NCI-H1092 treated with DMSO at 0.1 percent for 48 hours (cell line): ENCODE data around the gene HAGHL.

Experiments used
- DNase-seq: peaks from one replicate; lab custom pipeline; 2025; lab: John Stamatoyannopoulos, UW

HAGHL gene

DNA sequence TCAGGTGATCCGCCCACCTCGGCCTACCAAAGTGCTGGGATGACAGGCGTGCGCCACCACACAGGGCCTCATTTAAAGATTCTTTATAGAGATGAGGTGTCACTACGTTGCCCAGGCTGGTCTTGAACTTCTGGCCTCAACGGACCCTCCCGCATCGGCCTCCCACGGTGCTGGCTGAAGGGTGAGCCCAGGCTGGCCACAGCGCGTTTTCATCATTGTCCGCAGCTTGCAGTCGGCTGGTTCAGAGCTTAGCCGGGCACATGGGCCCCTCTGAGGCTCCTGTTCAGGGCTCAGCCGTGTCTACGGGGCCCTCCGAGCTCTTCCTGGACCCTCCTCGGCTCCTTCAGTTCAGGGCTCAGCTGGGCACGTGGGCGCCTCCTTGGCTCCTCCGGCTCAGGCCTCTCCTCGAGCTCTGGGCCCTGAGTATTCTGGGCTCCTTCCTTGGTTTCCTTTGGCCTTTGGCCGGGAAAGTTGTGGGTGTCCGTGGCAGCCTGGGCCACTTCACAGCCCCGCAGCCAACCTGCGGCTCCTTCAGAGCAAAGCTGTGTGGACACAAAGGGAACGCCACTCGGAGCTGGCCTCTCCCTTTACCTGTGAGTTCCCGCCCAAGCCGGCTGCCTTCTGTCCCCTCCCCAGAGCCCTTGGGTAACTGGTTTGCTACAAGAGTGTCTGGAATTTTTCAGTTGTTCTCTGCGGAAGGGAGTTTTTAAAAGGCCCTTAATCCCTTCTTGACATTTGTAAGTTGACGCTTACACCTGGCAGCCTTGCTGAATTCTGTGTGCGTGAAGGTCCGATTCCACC, 32.4 kb downstream of the HAGHL start:
- no peak for DNase-seq

DNA sequence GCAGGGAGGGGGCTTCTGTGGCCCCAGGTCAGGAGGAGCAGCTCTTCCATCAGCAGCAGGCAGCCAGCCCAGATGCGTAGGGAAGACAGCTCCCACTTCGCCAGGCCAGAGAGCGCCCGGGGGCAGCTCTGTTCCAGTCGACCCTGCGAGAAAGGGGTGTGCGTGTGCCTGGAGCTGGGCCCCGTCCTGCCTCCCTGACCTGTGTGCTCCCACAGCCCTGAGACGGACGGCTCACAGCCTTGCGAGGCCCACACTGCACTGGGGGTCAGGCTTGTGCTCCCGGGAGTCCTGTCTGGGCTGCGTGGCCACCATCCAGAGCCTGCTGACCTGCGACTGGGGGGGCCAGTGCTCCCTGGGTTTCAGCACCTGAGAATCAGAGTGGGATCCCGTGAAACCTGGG, 33.2 kb downstream of the HAGHL start:
- no peak for DNase-seq

DNA sequence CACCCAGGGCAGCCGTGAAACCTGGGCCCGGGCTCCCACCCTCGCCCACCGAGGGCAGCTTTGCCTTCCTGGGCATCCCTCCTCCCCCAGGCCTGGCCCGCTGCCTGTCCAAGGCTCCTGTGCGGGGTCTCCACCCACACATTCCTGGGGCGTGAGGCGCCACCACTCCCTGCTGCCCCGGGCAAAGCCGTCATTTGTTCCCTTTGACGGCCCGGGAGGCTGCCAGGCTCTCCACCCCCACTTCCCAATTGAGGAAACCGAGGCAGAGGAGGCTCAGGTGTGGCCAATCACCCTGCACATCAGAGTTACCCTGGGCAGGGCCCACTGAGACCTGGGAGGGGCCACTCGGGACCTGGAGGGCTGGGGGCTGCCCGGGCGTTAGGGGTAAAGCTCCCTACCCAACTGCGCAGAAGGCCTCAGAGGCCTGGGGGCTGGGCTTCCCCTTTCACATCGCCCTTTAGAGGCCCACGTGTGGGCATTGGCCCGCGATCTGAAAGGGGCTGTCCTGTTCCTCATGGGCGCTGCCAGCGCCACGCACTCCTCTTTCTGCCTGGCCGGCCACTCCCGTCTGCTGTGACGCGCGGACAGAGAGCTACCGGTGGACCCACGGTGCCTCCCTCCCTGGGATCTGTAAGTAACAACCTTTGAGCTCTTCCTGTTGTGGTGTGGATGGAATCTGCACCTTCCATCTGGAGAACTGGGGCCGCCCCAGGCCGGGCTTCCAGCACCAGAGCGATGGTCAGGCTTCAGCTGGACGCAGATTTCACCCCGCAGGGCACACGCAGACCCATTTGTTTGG, 33.8 kb downstream of the HAGHL start, which contains the start of gene MSLN:
Gene MSLN (plus strand): TSS at position 190 of the 799 bp plus-strand sequence. CDS start 1,947 bp downstream, outside the sequence.
- DNase-seq = no peak

DNA sequence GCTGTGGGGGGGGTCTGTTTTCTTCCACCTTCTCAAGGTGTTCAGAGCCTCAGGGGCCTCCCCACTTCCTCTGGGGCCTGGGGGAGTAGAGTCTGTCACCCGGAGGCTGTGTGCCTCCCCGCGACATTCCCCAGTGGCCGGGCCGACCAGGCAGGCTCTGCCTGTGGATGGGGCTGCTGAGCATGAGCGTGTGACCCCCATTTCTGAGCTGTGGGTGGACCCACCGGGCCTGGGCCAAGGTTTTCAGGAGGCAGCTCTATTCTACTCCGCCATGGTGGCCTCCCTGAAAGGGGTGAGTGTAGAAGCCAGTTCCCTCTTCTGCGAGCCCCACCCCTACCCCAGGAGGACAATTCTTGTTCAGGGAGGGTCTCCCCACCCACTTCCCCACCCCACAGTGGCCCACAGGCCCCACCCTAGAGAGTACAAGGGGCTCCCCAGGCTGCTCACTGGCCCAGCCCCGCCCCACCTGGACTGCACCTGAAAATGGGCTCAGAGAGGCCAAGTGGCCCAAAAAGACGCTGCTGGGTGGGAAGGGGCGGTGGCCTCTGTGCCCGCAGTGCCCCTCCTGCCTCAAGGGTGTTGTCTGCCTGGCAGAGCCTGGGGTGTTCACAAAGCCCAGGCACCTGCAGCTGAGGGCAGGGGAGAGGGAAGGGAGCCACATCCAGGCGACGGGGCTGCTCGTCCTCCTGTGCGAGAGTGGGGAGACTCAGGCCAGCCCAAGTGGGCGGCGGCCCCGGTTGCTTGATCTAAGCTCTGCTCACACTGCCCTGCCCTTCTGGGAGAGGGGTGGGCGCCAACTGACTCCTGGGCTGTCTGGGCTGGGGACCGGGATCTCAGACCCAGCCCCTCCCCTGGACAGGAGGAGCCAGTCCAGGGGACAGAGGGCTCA, 35.0 kb downstream of the HAGHL start:
- no peak for DNase-seq

DNA sequence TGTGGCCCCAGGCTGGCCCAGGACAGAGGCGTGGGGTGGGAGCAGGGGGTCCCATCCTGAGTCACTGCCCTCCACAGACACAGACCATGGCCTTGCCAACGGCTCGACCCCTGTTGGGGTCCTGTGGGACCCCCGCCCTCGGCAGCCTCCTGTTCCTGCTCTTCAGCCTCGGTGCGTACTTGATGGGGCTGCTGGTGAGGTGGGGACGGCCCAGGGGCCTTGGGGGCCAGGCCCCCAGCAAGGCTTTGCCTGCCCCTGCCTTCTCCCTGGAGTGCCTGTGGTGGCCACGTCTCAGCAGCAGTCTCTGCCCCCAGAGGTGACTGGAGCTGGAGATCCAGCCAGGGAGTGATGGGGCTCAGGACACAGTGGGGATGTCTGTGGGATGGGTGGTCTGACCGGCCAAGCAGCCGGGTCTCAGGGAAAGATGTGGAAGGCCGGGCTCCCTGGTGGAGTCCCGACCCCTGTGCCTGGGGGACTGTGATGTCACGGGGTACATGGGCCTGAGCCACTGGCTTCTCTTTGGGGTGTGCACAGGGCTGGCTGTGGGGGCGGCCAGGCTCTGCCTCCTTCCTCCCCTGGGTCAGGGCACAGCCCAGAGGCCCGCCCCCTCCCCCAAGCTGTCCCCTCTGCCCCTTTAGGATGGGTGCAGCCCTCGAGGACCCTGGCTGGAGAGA, 35.8 kb downstream of the HAGHL start:
- no peak for DNase-seq

DNA sequence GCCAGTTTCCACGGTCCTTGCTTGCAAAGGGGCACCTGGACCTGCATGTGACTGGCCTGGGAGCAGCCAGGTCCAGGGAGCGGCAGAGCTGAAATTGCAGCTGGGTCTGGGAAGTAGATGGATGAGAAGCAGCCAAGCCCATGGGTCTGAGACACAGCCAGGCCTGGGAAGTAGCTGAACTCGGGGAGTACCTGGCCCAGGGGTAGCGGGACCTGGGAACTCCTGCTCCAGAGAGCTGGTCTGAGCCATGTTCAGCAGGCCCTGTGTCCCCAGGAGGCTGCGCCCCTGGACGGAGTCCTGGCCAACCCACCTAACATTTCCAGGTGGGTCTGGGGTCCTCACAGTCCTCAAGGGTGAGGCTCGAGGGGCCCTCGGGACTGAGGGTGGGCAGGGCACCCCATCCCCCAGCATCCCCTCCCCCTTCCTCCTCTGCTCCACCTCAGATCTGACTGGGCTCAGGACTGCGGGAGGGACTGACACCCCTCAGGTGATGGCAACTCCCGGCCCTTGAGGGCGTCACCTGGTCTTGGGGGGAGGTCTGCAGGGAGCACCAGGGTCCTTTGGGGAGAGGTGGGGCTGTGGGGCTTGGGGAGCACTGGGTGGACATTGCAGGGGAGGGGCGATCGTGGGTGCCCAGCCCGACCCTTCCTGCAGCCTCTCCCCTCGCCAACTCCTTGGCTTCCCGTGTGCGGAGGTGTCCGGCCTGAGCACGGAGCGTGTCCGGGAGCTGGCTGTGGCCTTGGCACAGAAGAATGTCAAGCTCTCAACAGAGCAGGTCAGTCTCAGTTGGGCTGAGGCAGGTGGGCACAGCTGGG, 36.7 kb downstream of the HAGHL start:
- DNase-seq = no peak

DNA sequence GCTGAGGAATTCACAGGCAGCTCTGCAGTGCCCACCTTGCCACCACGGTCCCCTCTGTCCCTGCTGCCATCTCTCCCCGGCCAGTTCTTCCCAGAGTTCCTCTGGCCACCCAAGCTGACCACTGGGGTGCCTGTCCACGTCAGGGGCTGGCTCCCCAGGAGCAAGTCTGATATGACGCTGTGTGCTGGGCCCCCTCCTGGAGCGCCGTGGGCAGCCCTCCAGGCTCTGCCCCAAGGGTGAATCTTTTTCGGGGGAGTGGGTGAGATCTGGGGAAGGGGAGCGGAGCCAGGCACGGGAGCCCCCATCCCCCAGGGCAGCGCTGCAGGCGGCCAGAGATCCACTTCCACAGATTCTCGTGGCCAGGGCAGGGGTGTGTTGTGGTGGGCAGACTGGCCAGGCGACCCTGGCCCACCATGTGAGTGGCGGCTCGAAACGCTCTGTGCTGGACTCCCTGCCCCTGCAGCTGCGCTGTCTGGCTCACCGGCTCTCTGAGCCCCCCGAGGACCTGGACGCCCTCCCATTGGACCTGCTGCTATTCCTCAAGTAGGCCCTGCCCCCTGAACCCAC, 37.4 kb downstream of the HAGHL start:
- no peak for DNase-seq

DNA sequence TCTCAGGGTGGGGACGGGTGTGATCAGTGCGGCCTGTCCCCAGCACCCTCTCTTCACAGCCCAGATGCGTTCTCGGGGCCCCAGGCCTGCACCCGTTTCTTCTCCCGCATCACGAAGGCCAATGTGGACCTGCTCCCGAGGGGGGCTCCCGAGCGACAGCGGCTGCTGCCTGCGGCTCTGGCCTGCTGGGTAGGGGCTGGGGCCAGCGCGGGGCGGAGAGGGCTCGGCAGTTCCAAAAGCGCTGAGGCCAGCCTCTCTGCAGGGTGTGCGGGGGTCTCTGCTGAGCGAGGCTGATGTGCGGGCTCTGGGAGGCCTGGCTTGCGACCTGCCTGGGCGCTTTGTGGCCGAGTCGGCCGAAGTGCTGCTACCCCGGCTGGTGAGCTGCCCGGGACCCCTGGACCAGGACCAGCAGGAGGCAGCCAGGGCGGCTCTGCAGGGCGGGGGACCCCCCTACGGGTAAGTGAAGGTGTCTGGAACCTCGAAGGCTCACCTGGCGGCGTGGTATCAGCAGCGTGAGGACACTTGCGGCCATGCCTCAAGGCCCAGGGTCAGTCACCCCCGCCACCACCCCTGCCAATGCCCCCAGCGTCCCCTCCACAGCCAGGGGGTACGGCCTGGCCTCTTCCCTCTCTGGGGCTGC, 38.1 kb downstream of the HAGHL start:
- no peak for DNase-seq

DNA sequence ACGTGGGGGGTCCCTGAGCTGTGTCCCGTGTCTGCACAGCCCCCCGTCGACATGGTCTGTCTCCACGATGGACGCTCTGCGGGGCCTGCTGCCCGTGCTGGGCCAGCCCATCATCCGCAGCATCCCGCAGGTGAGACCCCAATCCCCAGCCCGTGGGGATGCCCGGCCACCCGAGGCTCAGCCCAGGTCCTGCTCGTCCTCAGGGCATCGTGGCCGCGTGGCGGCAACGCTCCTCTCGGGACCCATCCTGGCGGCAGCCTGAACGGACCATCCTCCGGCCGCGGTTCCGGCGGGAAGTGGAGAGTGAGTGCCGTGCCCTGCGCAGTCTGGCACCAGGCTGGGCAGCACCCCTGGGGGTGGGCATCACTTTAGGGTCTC, 38.6 kb downstream of the HAGHL start:
- DNase-seq = no peak

DNA sequence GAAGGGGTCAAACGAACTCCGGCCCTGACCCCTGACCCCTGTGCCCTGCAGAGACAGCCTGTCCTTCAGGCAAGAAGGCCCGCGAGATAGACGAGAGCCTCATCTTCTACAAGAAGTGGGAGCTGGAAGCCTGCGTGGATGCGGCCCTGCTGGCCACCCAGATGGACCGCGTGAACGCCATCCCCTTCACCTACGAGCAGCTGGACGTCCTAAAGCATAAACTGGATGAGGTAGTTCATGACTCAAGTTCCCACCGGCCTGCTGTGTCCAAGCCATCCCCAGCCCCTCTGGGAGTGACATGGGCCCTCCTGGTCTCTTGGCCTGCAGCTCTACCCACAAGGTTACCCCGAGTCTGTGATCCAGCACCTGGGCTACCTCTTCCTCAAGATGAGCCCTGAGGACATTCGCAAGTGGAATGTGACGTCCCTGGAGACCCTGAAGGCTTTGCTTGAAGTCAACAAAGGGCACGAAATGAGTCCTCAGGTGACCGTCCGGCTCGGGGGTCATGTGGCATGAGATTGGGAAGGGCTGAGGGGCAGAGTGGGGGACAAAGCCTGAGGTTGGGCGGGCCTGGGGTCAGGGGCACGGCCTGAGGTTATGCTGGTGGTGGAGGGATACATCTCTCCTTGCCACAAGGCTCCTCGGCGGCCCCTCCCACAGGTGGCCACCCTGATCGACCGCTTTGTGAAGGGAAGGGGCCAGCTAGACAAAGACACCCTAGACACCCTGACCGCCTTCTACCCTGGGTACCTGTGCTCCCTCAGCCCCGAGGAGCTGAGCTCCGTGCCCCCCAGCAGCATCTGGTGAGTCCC, 39.3 kb downstream of the HAGHL start:
- DNase-seq = no peak

DNA sequence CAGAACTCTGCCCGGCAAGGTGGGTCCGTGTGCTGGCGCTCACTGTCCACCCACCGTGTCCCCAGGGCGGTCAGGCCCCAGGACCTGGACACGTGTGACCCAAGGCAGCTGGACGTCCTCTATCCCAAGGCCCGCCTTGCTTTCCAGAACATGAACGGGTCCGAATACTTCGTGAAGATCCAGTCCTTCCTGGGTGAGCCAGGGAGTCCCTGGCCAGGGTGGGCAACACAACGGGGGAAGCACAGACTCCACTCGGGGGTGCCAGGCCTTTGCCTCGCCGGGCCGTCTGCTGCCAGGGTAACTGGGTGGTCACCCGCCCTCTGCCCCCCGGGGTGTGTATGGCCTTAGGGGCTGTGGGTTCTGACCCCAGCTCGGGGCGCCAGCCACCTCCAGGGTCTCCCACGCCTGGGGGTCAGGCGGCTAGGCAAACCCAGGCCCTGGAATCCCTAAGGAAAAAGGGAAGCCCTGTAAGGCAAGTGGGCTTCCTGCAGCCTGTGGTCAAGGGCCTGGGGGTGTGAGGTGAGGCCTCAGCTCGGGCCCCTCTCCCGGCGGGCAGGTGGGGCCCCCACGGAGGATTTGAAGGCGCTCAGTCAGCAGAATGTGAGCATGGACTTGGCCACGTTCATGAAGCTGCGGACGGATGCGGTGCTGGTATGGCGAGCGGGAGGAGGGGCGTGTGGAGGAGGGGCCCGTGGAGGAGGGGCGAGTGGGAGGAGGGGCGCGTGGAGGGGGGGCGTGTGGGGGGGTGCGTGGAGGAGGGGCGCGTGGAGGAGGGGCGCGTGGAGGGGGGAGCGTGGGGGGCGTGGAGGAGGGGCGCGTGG, 40.1 kb downstream of the HAGHL start:
- DNase-seq = no peak

DNA sequence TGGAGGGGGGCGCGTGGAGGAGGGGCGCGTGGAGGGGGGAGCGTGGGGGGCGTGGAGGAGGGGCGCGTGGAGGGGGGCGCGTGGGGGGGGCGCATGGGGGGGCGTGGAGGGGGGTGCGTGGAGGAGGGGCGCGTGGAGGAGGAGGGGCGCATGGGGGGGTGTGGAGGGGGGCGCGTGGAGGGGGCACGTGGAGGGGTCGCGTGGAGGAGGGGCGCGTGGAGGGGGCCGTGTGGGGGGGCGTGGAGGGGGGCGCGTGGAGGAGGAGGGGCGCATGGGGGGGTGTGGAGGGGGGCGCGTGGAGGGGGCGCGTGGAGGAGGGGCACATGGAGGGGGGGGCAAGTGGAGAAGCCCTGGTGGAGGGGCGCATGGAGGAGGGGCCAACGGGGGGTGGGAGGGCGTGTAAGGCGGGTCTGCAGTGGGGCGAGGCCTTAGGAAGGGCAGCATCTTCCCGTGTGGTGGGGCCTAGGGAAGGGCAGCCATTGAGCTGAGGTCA, 40.9 kb downstream of the HAGHL start:
- no peak for DNase-seq

DNA sequence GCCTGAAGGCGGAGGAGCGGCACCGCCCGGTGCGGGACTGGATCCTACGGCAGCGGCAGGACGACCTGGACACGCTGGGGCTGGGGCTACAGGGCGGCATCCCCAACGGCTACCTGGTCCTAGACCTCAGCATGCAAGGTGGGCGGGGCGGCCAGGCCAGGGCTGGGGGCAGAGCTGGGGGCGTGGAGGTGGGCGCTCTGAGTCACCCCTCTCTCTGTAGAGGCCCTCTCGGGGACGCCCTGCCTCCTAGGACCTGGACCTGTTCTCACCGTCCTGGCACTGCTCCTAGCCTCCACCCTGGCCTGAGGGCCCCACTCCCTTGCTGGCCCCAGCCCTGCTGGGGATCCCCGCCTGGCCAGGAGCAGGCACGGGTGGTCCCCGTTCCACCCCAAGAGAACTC, 41.5 kb downstream of the HAGHL start:
- DNase-seq = no peak

DNA sequence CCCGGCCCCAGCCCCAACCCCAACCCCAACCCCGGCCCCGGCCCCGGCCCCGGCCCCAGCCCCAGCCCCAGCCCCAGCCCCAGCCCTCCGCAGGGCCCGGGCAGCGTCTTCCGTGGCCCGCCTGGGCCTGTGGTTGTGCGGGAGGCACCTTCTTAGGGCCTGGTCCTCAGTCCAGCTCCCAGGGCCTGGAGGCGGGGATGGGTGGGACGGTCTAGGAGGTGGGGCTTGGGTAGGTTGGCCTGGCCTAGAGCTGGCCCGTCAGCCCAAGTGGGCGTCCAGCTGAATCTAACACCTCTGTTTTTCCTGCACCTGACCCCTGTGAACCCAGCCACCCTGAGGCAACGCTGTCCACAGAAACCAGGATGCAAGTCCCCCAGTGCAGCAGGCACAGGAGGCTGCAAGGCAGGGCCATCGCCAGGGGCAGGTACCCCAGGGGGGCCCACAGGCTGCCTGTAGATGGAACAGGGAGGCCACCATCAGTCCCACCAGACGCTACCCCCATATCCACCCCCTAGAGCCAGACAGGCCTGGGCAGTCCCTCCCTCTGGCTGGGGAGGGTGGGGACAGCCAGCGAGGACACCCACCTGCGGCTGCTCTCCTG, 42.4 kb downstream of the HAGHL start:
- DNase-seq = no peak

DNA sequence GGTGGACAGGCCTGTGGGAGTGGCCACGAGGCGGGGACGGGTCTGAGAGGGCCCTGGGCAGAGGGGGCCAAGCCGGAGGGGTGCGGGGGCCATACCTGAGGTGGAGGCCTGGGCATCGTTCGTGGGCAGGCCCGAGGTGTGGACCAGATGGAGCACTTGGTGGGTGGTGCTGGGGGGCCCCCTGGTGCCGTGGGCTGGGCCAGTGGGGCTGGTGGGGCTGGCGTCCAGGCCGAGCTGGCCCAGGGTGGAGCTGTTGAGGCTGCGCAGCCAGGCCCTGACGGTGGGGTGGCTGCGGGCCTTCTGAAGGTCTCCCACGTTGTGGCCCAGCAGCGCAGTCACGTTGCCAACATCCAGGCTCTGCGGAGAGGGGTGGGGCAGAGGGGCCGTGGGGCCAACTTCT, 43.0 kb downstream of the HAGHL start:
- DNase-seq = no peak

DNA sequence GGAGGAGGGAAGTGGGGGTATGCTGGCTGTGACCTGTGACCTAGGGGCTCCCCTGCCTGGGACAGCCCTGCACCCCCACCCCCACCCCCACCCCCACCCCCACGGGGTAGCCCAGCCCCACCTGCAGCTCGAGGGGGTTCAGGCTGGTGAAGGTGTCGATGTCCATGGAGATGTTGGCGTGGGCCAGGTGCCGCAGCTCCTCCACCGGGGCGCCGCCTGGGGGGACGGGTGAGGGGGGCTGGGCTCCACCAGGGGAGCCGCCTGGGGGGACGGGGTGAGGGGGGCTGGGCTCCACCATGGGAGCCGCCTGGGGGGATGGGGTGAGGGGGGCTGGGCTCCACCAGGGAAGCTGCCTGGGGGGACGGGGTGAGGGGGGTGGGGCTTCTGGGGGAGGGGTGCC, 43.5 kb downstream of the HAGHL start:
- no peak for DNase-seq

DNA sequence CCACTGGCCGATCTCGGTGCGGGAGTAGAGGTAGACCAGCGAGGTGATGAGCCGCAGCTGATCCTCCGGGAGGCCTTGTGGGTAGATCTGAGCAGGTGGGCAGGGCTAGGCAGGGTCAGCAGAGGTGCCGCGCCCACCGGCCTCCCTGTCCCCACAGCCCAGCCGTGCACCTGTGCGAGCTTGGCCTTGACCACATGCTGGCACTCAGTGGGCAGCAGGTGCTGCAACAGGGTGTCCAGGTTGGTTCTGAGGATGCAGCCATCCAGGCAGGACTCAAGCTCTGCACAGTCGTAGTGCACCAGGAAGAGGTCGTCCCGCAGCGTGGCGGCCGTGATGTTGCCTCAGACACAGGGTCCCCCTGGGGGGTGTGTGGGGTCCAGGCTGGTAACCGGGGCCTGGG, 46.1 kb downstream of the HAGHL start:
- DNase-seq = no peak
